IPS DF 6.9 (cell line): ENCODE data around the gene MATN1.

Source experiments
- DNase-seq: peaks from one replicate; pipeline ENCODE4 v3.0.0-alpha.2; 2013; ENCODE audit warnings: low read depth, low spot score
- H3K27ac ChIP-seq: one replicate; pipeline ENCODE4 v1.5.1; 2013; ENCODE audit warnings: low read length, control low read depth
- H3K27me3 ChIP-seq: 2 replicates; pipeline ENCODE4 v1.6.1; 2013; ENCODE audit warnings: mild to moderate bottlenecking, low read length; ENCODE audit not compliant: control insufficient read depth, insufficient read depth
- H3K36me3 ChIP-seq: 2 replicates; pipeline ENCODE4 v1.6.1; 2013; ENCODE audit warnings: low read length; ENCODE audit not compliant: control insufficient read depth, insufficient read depth
- H3K4me1 ChIP-seq: 2 replicates; pipeline ENCODE4 v1.6.1; 2013; ENCODE audit warnings: low read length; ENCODE audit not compliant: control insufficient read depth, insufficient read depth
- H3K4me3 ChIP-seq: 2 replicates; pipeline ENCODE4 v1.5.1; 2013; ENCODE audit warnings: mild to moderate bottlenecking, low read length
- H3K9me3 ChIP-seq: 2 replicates; pipeline ENCODE4 v1.6.1; 2013; ENCODE audit warnings: low read length, inconsistent platforms; ENCODE audit not compliant: control insufficient read depth, insufficient read depth
- WGBS: extraction: QIAGEN DNeasy Blood & Tissue Kit; methylation state at CpG from one replicate; pipeline ENCODE4 v1.1.7; 2013; ENCODE audit warnings: mixed read lengths, missing lambda C conversion rate; ENCODE audit not compliant: insufficient read length, insufficient coverage; 5-methylcytosine and 5-hydroxymethylcytosine counted together

MATN1 gene

DNA sequence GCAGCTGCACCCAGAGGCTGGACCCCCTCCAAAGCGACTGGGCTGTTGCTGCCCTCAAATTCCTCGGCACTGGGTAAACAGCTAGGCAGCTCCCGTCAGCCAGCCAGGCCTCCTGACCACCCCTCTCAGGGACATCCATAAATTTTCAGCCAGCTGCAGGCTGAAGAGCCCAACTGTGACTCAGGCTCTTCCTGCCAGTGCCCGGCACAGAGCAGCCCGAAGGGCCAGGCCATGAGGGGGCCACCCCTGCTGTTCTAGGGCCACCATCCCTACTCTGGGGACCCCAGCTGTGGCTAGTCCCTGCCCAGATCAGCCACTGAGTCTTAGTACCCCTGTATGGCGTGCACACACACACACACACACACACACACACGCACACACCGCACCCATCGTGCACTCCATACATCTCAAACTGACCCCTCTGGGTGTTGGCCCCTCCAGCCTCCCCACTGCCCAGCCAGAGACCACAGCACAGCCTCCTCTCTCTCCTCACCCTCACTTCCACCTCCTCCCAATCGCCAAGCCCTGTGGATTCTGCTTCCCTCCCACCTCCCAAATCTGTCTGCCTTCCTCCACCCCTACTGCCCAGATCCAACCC, 40.4 kb upstream of the MATN1 start:
- peaks cover 2% of the 10 kb centered on the region; the same call in 1 of the 2 replicates for H3K4me1 ChIP-seq
- H3K4me3 ChIP-seq = no peak overlapping the region
- no peaks in the 10 kb centered on the region for H3K36me3 ChIP-seq
- no peak for DNase-seq
- no CpG with 5 or more reads among the region's 10 CpGs for WGBS
- no peak overlapping the region for H3K27ac ChIP-seq
- no peaks in the 10 kb centered on the region for H3K9me3 ChIP-seq
- H3K27me3 ChIP-seq = no peaks in the 10 kb centered on the region

DNA sequence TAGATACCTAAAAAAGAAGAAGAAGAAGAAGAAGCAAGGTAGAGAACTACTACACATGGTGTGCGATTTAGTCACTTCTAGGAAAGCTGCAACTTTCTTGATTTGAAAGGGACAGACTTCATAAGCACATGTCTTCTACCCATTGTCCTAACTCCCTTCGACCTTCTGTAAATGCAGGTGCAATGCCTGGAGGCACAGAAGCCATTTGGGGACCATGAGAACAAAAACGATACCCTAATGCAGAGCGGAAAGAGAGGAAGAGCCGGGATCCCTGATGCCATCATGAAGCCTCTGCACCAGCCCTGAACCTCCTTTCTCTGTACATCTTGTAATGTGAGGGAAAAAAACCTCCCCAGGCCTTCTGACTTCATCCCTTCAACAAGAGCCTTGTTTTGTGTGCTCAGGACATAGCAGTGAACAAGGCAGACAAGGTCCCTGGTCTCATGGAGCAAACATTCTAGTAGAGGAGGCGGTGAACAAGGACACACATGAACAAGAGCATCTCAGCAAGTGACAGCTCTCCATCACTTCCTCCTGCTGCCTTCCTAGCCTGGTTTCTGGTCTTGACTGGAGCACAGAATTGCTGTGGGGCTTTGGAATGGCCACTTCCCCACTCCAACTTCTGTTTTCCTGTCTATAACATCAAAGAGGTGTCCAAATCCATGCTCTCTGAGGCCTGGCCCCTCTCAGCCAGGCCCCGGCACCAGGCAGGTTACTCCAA, 39.7 kb upstream of the MATN1 start:
- no peak for DNase-seq
- Histone ChIP-seq H3K4me3 (no peak overlapping the region), H3K27ac (no peak overlapping the region), H3K27me3 (no peaks in the 10 kb centered on the region), H3K9me3 (no peaks in the 10 kb centered on the region), H3K4me1 (peaks cover 2% of the 10 kb centered on the region; the same call in 1 of the 2 replicates), H3K36me3 (no peaks in the 10 kb centered on the region)
- no CpG with 5 or more reads among the region's 7 CpGs for WGBS

DNA sequence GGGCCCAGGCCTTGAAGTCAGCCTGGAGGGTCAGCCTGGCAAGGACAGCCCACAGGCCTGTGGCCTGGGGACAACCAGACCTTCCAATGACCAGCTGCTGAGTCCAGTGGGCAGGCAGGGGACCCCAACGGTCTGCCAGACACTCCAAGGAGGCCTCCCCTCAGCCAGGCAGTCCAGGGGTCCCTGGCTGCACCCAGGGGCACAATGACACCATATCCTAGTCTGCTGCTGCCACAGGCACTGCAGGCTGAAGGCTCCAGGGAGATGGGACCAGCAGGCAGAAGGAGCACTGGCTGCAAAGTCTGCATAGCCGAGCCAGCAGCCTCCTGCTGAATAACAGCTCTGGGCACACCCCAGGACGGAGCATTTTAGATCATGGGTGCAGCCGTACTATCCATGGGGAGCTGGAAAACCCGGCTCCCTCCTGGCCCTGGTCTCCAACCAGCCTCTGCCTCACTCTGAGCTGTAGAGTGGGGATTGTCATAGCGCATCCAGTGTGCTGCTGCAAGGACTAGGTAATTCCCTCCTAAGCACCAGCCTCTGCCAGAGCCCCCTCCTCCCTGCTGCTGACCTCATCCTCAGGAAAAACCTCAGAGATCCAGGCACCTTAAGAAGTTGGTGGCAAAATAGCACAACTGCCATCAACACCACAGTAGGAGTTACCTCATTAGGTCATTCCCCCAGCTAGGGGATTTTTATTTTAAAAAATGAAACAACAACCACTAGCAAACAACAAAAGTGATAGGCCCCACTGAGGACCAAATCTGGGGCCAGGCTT, 39.0 kb upstream of the MATN1 start:
- Histone ChIP-seq H3K4me3 (no peak overlapping the region), H3K4me1 (peaks cover 2% of the 10 kb centered on the region; the same call in 1 of the 2 replicates), H3K27ac (no peak overlapping the region), H3K27me3 (no peaks in the 10 kb centered on the region), H3K36me3 (no peaks in the 10 kb centered on the region), H3K9me3 (no peaks in the 10 kb centered on the region)
- DNase-seq = no peak
- no CpG with 5 or more reads among the region's 6 CpGs for WGBS

DNA sequence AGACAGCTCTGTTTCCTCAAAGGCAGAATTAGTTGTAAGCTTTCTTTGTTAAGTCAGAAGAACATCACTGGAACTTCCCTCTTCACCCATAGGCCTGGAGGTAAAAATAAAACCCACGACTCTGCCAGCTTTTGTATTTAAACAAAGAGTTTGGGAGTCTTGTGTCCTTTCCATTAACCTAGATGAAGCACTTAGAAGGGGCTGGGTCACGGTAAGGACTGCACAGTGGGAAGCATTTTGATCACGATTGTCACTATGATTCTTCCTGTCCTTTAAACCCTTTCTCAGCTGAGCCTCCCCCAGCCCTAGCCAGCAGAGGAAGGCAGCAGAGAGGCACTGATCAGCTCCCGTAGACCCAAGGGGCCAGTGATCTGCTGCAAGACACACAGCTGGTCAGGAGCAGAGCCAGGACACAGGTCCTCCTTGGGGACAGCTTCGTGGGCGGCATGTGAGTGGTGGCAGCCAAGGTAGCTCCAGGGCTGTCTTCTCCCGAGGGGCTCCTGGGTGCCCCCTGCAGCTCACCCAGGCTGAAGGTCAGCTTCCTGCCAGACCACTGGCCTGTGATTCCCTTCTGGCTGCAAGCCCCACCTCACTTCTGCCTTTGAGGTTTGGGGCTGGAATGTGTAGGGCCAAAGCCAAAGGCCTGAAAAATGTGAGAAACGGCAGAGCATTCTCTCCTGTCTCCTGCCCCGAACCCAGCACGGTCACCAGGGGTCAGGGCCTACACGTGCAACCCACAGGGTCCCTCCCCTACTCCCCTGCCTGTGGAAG, 38.2 kb upstream of the MATN1 start:
- Histone ChIP-seq H3K27ac (no peak overlapping the region), H3K4me3 (no peak overlapping the region), H3K27me3 (no peaks in the 10 kb centered on the region), H3K9me3 (no peaks in the 10 kb centered on the region), H3K4me1 (peaks cover 2% of the 10 kb centered on the region; the same call in 1 of the 2 replicates), H3K36me3 (no peaks in the 10 kb centered on the region)
- no CpG with 5 or more reads among the region's 11 CpGs for WGBS
- no peak for DNase-seq

DNA sequence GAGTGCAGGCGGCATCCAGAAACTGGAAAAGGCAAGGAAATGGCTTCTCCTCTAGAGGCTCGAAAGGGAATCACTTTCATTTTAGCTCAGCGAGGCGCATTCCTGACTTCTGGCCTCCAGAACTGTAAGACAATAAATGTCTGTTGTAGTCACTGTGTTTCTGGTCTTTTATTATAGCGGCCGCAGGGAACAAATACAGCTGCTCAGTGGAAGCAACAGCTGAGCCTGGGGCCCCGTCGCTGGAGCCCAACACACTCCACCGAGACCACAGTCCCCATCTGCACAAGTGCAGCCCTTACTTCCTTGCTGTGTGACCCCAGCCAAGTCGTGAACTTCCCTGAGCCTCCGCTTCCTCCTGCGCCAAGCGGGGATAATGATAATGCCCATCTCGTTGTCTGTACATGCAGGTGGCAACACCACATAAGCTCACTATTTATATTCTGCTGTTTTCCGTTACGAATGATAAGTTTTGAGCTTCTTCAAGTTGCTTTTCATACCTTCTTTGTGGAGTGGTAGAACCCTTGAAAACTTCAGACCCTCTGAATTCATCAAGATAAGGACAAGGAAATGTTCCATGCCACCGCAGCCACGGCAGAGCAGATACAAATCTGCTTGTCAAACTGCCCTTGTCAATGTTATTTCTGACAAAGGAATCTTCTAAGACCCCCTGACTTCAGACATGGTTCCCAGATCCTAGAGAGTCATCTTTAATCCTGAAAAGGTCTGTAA, 37.4 kb upstream of the MATN1 start:
- DNase-seq = no peak
- WGBS = no CpG with 5 or more reads among the region's 18 CpGs
- Histone ChIP-seq H3K4me3 (no peak overlapping the region), H3K27me3 (no peaks in the 10 kb centered on the region), H3K4me1 (peaks cover 2% of the 10 kb centered on the region; the same call in 1 of the 2 replicates), H3K27ac (no peak overlapping the region), H3K36me3 (no peaks in the 10 kb centered on the region), H3K9me3 (no peaks in the 10 kb centered on the region)

DNA sequence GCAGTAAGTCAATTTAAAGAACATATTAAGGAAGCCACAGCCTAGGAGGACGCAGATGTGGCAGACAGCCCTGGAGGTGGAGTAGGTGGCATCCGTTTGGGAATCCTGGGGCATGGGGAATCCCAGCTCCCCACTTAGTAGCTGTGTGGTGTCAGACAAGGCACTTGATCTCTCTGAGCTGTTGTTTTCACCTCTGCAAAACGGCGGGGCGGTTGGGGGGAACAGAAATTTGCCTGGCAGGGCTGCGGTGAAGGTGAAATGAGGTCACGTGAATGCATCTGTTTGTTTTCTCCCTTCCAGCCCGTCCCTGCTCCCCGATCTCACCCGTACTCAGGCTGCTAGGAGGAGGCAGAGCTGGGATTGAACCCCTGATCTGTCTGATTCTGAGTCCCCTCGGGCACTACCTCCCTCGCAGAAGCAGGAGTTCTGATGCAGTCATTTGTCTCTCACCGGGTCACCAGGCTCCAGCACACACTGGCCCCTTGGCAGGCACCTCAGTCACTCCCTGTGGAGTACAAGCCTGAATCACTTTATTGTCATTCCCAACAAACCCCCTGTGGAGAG, 36.4 kb upstream of the MATN1 start:
- WGBS = no CpG with 5 or more reads among the region's 13 CpGs
- no peaks in the 10 kb centered on the region for H3K27me3 ChIP-seq
- H3K9me3 ChIP-seq = no peaks in the 10 kb centered on the region
- H3K4me3 ChIP-seq = no peak overlapping the region
- no peaks in the 10 kb centered on the region for H3K36me3 ChIP-seq
- no peak overlapping the region for H3K27ac ChIP-seq
- no peak for DNase-seq
- peaks cover 2% of the 10 kb centered on the region; the same call in 1 of the 2 replicates for H3K4me1 ChIP-seq

DNA sequence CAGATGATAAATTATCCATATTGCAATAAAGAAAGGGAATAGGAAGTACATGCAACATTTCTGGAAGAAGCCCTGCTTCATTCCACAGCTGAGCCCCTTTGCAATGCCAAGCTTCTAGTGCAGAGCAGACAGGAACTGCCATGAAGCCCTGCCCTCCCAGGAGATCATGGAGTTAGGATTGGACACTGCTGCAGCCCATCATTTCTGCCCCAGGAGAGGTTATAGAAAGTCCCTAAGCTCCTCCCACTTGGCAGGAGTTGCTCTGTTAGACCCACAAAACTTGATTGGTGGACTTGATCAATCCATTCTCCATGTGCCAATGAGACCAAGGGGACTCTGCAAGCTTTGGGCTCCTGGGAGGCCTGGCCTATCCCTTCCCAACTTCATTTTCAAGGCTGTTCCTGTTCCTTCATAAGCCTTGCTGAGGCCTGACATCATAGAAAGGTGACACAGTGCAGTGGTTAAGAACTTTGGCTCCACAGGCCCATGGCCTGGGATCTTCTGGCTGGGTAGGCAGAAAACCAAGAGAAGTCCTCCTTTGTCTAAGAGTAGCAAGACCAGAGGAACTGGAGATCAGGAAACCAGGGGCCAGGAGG, 35.5 kb upstream of the MATN1 start:
- Histone ChIP-seq H3K9me3 (no peaks in the 10 kb centered on the region), H3K4me1 (peaks cover 2% of the 10 kb centered on the region; the same call in 1 of the 2 replicates), H3K36me3 (no peaks in the 10 kb centered on the region), H3K27ac (no peak overlapping the region), H3K4me3 (no peak overlapping the region), H3K27me3 (no peaks in the 10 kb centered on the region)
- no peak for DNase-seq

DNA sequence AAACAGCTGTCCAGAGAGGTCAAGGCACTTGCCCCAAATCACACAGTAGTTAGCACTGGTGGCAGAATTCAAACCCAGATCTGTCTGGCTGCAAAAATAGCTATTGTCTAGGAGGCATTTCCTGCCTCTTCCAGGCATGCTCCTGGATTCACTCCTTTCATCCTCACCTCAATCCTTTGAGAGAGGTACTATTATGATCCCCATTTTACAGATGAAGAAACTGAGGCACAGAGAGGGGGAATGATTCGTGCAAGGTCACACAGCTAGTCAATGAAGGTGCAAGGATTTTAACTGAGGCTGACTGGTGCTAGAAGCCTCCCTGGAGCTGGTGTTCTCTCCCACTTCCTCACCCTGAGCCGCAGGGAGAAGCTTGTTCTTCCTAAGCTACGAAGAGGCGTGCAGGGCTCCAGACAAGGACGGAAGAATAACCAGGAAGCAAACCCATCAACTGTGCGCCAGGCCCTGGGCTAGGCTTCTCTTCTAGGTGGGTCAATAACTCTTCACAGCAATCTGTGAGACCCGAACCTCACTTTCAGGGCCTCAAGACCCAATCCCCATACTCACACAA, 34.8 kb upstream of the MATN1 start:
- Histone ChIP-seq H3K4me3 (no peak overlapping the region), H3K27ac (no peak overlapping the region), H3K4me1 (peaks cover 2% of the 10 kb centered on the region; the same call in 1 of the 2 replicates), H3K9me3 (no peaks in the 10 kb centered on the region), H3K36me3 (no peaks in the 10 kb centered on the region), H3K27me3 (no peaks in the 10 kb centered on the region)
- DNase-seq = no peak
- no CpG with 5 or more reads among the region's 7 CpGs for WGBS
